Erythroblast (primary cell): ENCODE data around the gene TMEM87A.

Source experiments
- GATA1 ChIP-seq: IDR thresholded peaks from 2 replicates; pipeline ENCODE4 v1.6.1; 2011; ENCODE audit warnings: low read depth, mild to moderate bottlenecking, control low read depth, low read length, moderate library complexity
- POLR2A ChIP-seq: IDR thresholded peaks from 2 replicates; pipeline ENCODE4 v1.6.1; 2011; ENCODE audit warnings: mild to moderate bottlenecking, low read length

- TF ChIP-seq POLR2A = no peak
- no peak for TF ChIP-seq GATA1
Observed at GRCh38 chr15:42185801-42186200, 87.4 kb downstream of the TMEM87A start.
